Spinal cord (tissue), 10 donors: Measurements from ENCODE around the gene MPP4. TPM values are rescaled to one million over a fixed set of nuclear protein-coding genes. Genes with fewer than 3 reads are reported as not detected.
A peak's percentile ranks its signal among the peaks of the same experiment; 100 is the strongest.

Experiments used
- DNase-seq, 6 donors: peaks; one replicate each; pipeline versions ENCODE4 v3.0.0 to v3.0.0-alpha.2; 2013 to 2015; ENCODE audit warnings: low spot score in 6 of 6, low read depth in 4 of 6
- H3K27ac ChIP-seq: one replicate; pipeline ENCODE4 v1.5.1; 2013; ENCODE audit warnings: low read depth, low read length, control low read depth
- H3K27me3 ChIP-seq: one replicate; pipeline ENCODE4 v1.6.1; 2013; ENCODE audit warnings: low read length; ENCODE audit not compliant: control insufficient read depth, insufficient read depth
- H3K36me3 ChIP-seq: one replicate; pipeline ENCODE4 v1.6.1; 2013; ENCODE audit warnings: low read length; ENCODE audit not compliant: control insufficient read depth, insufficient read depth
- H3K4me1 ChIP-seq: one replicate; pipeline ENCODE4 v1.6.1; 2013; ENCODE audit warnings: low read length; ENCODE audit not compliant: control insufficient read depth, insufficient read depth
- H3K4me3 ChIP-seq: one replicate; pipeline ENCODE4 v1.5.1; 2013; ENCODE audit warnings: low read depth, low read length, control low read depth
- H3K9me3 ChIP-seq: one replicate; pipeline ENCODE4 v1.6.1; 2013; ENCODE audit warnings: low read length; ENCODE audit not compliant: control insufficient read depth, insufficient read depth
- WGBS: methylation state at CpG from one replicate; pipeline ENCODE4 v1.1.5; 2013; ENCODE audit warnings: missing lambda C conversion rate; ENCODE audit not compliant: insufficient coverage; 5-methylcytosine and 5-hydroxymethylcytosine counted together
- polyA plus RNA-seq, 2 donors: library from polyadenylated mRNA; unstranded; fragments of 120-200 nt; gene quantifications; one replicate each; pipeline ENCODE4 v1.2.1, GENCODE V29; 2013; ENCODE audit not compliant: insufficient read length in 2 of 2
- total RNA-seq, 2 donors: library from RNA; depleted of rRNA in 1 of 2; stranded (reverse); fragments of 120-200 nt in 1 of 2; fragments of >200 nt in 1 of 2; gene quantifications; one replicate each; pipeline versions ENCODE4 v1.2.3 to v1.2.4, GENCODE V29; 2013 to 2014
- donor health status: healthy.

MPP4 gene
- total and polyA plus RNA-seq, 4 donors: 0.22 to 0.89 (median 0.28) TPM

GRCh38 chr2:201709049-201709448 is 10.6 kb upstream of the MPP4 start:
- no peaks in the 10 kb centered on the region for H3K4me1 ChIP-seq

GRCh38 chr2:201707753-201708152 is 9.3 kb upstream of the MPP4 start:
- no CpG with 5 or more reads among the region's 3 CpGs for WGBS
- DNase-seq: peak in 2 of 6 donors; percentile 13 to 72

More at GRCh38 chr2:201709049-201709448, 10.6 kb upstream of the MPP4 start:
- Histone ChIP-seq H3K9me3 (no peaks in the 10 kb centered on the region), H3K27me3 (no peaks in the 10 kb centered on the region), H3K4me3 (no peak overlapping the region), H3K36me3 (peaks cover 22% of the 10 kb centered on the region), H3K27ac (no peak overlapping the region)
- 45% methylated on average over 2 of the region's 2 CpGs for WGBS
- DNase-seq: no peak

GRCh38 chr2:201707142-201707541 is 8.7 kb upstream of the MPP4 start:
- H3K36me3 ChIP-seq: peaks cover 13% of the 10 kb centered on the region
- H3K4me3 ChIP-seq: no peak overlapping the region
- WGBS: 100% methylated on average over 1 of the region's 1 CpG

More at GRCh38 chr2:201707753-201708152, 9.3 kb upstream of the MPP4 start:
- H3K9me3 ChIP-seq: no peaks in the 10 kb centered on the region
- no peak overlapping the region for H3K4me3 ChIP-seq
- H3K27me3 ChIP-seq: no peaks in the 10 kb centered on the region
- H3K27ac ChIP-seq: no peak overlapping the region
- peaks cover 13% of the 10 kb centered on the region for H3K36me3 ChIP-seq
- H3K4me1 ChIP-seq: no peaks in the 10 kb centered on the region

GRCh38 chr2:201704536-201704935 is 6.1 kb upstream of the MPP4 start:
- H3K36me3 ChIP-seq: peaks cover 13% of the 10 kb centered on the region
- no peaks in the 10 kb centered on the region for H3K9me3 ChIP-seq
- H3K4me1 ChIP-seq: no peaks in the 10 kb centered on the region
- no peak overlapping the region for H3K27ac ChIP-seq
- 83% methylated on average over 1 of the region's 5 CpGs for WGBS
- H3K4me3 ChIP-seq: no peak overlapping the region
- no peaks in the 10 kb centered on the region for H3K27me3 ChIP-seq
- no peak for DNase-seq

More at GRCh38 chr2:201707142-201707541, 8.7 kb upstream of the MPP4 start:
- no peaks in the 10 kb centered on the region for H3K4me1 ChIP-seq
- no peak for DNase-seq
- H3K27me3 ChIP-seq: no peaks in the 10 kb centered on the region
- H3K9me3 ChIP-seq: no peaks in the 10 kb centered on the region
- H3K27ac ChIP-seq: no peak overlapping the region

- no peak overlapping the region for H3K4me3 ChIP-seq
- H3K36me3 ChIP-seq: peaks cover 7% of the 10 kb centered on the region
- WGBS: no CpG with 5 or more reads among the region's 1 CpG
- H3K27ac ChIP-seq: no peak overlapping the region
- H3K4me1 ChIP-seq: no peaks in the 10 kb centered on the region
- DNase-seq: peak in 2 of 6 donors; percentile 4 to 70
- H3K9me3 ChIP-seq: no peaks in the 10 kb centered on the region
- no peaks in the 10 kb centered on the region for H3K27me3 ChIP-seq
Observed at GRCh38 chr2:201701646-201702045, 3.2 kb upstream of the MPP4 start.

- no peak overlapping the region for H3K4me3 ChIP-seq
- H3K36me3 ChIP-seq: no peaks in the 10 kb centered on the region
- H3K27me3 ChIP-seq: no peaks in the 10 kb centered on the region
- no CpG with 5 or more reads among the region's 1 CpG for WGBS
- H3K27ac ChIP-seq: no peak overlapping the region
- H3K9me3 ChIP-seq: no peaks in the 10 kb centered on the region
- no peaks in the 10 kb centered on the region for H3K4me1 ChIP-seq
- DNase-seq: peak in 1 of 6 donors; percentile 12
Observed at GRCh38 chr2:201699416-201699815, 972 bp upstream of the MPP4 start.

GRCh38 chr2:201697899-201698298 is 545 bp downstream of the MPP4 start:
- no peaks in the 10 kb centered on the region for H3K27me3 ChIP-seq
- no peak overlapping the region for H3K4me3 ChIP-seq
- H3K36me3 ChIP-seq: no peaks in the 10 kb centered on the region
- peak in 1 of 6 donors; percentile 13 for DNase-seq
- H3K9me3 ChIP-seq: no peaks in the 10 kb centered on the region
- H3K4me1 ChIP-seq: no peaks in the 10 kb centered on the region
- WGBS: no CpG with 5 or more reads among the region's 2 CpGs
- H3K27ac ChIP-seq: no peak overlapping the region

- no peaks in the 10 kb centered on the region for H3K27me3 ChIP-seq
- peak in 2 of 6 donors; percentile 33 to 60 for DNase-seq
- no peaks in the 10 kb centered on the region for H3K36me3 ChIP-seq
- WGBS: 46% methylated on average over 3 of the region's 6 CpGs
- no peaks in the 10 kb centered on the region for H3K9me3 ChIP-seq
- H3K4me3 ChIP-seq: no peak overlapping the region
- no peak overlapping the region for H3K27ac ChIP-seq
- no peaks in the 10 kb centered on the region for H3K4me1 ChIP-seq
Observed at GRCh38 chr2:201696151-201696659, 2.2 kb downstream of the MPP4 start.

GRCh38 chr2:201685156-201685555 is 13.3 kb downstream of the MPP4 start:
- H3K4me3 ChIP-seq: no peak overlapping the region
- H3K27ac ChIP-seq: no peak overlapping the region
- H3K4me1 ChIP-seq: no peaks in the 10 kb centered on the region
- DNase-seq: no peak
- no peaks in the 10 kb centered on the region for H3K36me3 ChIP-seq
- H3K27me3 ChIP-seq: no peaks in the 10 kb centered on the region
- WGBS: 64% methylated on average over 3 of the region's 3 CpGs
- H3K9me3 ChIP-seq: no peaks in the 10 kb centered on the region

- 38% methylated on average over 9 of the region's 9 CpGs for whole genome bisulfite sequencing
- Histone ChIP-seq H3K27me3 (no peaks in the 10 kb centered on the region), H3K4me1 (no peaks in the 10 kb centered on the region), H3K4me3 (no peak overlapping the region), H3K9me3 (no peaks in the 10 kb centered on the region), H3K27ac (no peak overlapping the region), H3K36me3 (no peaks in the 10 kb centered on the region)
- DNase-seq: no peak
Observed at GRCh38 chr2:201680743-201681142, 17.7 kb downstream of the MPP4 start.
